Measurements from ENCODE around the gene EIF5.
"Not testable (repeated sequence)": the region's sequence is repeated elsewhere in the genome, so short reads cannot be mapped to it uniquely, and the experiment has no call there.

DNA sequence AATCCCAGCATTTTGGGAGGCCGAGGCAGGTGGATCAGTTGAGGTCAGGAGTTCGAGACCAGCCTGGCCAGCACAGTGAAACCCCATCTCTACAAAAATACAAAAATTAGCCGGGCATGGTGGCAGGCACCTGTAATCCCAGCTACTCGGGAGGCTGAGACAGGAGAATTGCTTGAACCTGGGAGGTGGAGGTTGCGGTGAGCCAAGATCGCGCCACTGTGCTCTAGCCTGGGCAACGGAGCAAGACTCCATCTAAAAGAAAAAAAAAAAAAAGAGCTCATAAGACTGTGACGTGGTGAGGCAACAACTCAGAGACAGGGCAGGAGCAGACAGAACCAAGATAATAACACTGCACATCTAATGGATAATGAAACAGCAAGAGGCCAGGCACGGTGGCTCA, 23.5 kb downstream of the EIF5 start:
- TF ChIP-seq, protein P1, sequence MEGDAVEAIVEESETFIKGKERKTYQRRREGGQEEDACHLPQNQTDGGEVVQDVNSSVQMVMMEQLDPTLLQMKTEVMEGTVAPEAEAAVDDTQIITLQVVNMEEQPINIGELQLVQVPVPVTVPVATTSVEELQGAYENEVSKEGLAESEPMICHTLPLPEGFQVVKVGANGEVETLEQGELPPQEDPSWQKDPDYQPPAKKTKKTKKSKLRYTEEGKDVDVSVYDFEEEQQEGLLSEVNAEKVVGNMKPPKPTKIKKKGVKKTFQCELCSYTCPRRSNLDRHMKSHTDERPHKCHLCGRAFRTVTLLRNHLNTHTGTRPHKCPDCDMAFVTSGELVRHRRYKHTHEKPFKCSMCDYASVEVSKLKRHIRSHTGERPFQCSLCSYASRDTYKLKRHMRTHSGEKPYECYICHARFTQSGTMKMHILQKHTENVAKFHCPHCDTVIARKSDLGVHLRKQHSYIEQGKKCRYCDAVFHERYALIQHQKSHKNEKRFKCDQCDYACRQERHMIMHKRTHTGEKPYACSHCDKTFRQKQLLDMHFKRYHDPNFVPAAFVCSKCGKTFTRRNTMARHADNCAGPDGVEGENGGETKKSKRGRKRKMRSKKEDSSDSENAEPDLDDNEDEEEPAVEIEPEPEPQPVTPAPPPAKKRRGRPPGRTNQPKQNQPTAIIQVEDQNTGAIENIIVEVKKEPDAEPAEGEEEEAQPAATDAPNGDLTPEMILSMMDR (conservative IDR thresholded peaks at IDR 0.05 in 1 of 2, IDR thresholded peaks at IDR 0.05 in 1 of 2; ENCODE audit: extremely low read depth in 1 of 2, insufficient read depth in 1 of 2, low read depth in 1 of 2, low read length in 2 of 2) = not testable (repeated sequence)
- TF ChIP-seq EZH2 (IDR thresholded peaks at IDR 0.05; ENCODE audit: borderline replicate concordance, low read length) = not testable (repeated sequence)

All from mammary epithelial cell (primary cell).